K562 (cell line): ENCODE data around the gene RIN3.

Experiments used
- AFF4 ChIP-seq: sonication (generic); formaldehyde crosslinking; IDR thresholded peaks from 2 replicates; pipeline ENCODE4 v1.8.0; 2023; ENCODE audit warnings: mild to moderate bottlenecking, missing genetic modification reagents
- E2F1 ChIP-seq: sonication (generic); formaldehyde crosslinking; IDR thresholded peaks from 2 replicates; pipeline ENCODE4 v1.8.1; 2023; ENCODE audit warnings: mild to moderate bottlenecking, missing genetic modification reagents, moderate library complexity
- PATZ1 ChIP-seq: fragments of 250-450 bp; sonication (Bioruptor Pico); IDR thresholded peaks from 2 replicates; pipeline ENCODE4 v1.5.0; 2020; ENCODE audit warnings: mild to moderate bottlenecking, borderline replicate concordance
- POLR2AphosphoS2 ChIP-seq: IDR thresholded peaks from 2 replicates; pipeline ENCODE4 v1.6.1; 2012; ENCODE audit warnings: low read length, improper control_type of control experiment
- ZFP1 ChIP-seq: fragments of 450-650 bp; formaldehyde crosslinking; IDR thresholded peaks from 2 replicates; pipeline ENCODE4 v1.4.0; 2020; ENCODE audit warnings: mild to moderate bottlenecking, mixed read lengths
- ZNF407 ChIP-seq: fragments of 450-650 bp; IDR thresholded peaks from 2 replicates; pipeline ENCODE4 v1.6.1; 2016; ENCODE audit warnings: low read depth

- TF ChIP-seq PATZ1 (CRISPR knock-in tag) (no peak), POLR2AphosphoS2 (no peak), ZFP1 (CRISPR knock-in tag) (no peak), AFF4 (CRISPR knock-in tag) (no peak), ZNF407 (no peak), E2F1 (no peak)
Measured at GRCh38 chr14:92521058-92521415, 7.5 kb downstream of the RIN3 start.
